DND-41 (cell line): ENCODE measurements around the gene SLC22A7.

Source experiments
- ATAC-seq: fragments of 200-7000 bp; cut with Tn5 transposase; 3 replicates; pipeline ENCODE4 v1.9.1; 2021; ENCODE audit warnings: low read depth; ENCODE audit not compliant: insufficient read depth
- DNase-seq: peaks from one replicate; pipeline ENCODE4 v3.0.0-alpha.2; 2020
- H2AFZ ChIP-seq: 2 replicates; pipeline ENCODE4 v1.6.0; 2012; ENCODE audit warnings: low read depth, low read length
- H3K27ac ChIP-seq: 2 replicates; pipeline ENCODE4 v1.5.1; 2012; ENCODE audit warnings: low read length, inconsistent platforms
- H3K27me3 ChIP-seq: fragments of 200-600 bp; sonication (generic); 2 replicates; pipeline ENCODE4 v1.6.0; 2012; ENCODE audit warnings: low read length, mild to moderate bottlenecking, inconsistent platforms; ENCODE audit not compliant: insufficient read depth, poor library complexity
- H3K36me3 ChIP-seq: 2 replicates; pipeline ENCODE4 v1.5.1; 2012; ENCODE audit warnings: low read length, inconsistent platforms; ENCODE audit not compliant: insufficient read depth
- H3K4me1 ChIP-seq: 2 replicates; pipeline ENCODE4 v1.5.1; 2012; ENCODE audit warnings: mild to moderate bottlenecking, low read length; ENCODE audit not compliant: insufficient read depth
- H3K4me2 ChIP-seq: 2 replicates; pipeline ENCODE4 v1.6.0; 2012; ENCODE audit warnings: mild to moderate bottlenecking, moderate library complexity, low read length, inconsistent platforms; ENCODE audit not compliant: insufficient read depth
- H3K4me3 ChIP-seq, 2 experiments: fragments of 200-600 bp in 1 of 2; shearing (Covaris generic) in 1 of 2; 2 replicates each; pipeline ENCODE4 v1.5.1; 2012 to 2016; ENCODE audit warnings: inconsistent platforms in 2 of 2, low read length in 2 of 2, mild to moderate bottlenecking in 2 of 2, low read depth in 1 of 2, moderate library complexity in 1 of 2
- H3K79me2 ChIP-seq: 2 replicates; pipeline ENCODE4 v1.6.0; 2012; ENCODE audit warnings: low read length, inconsistent platforms; ENCODE audit not compliant: insufficient read depth
- H3K9ac ChIP-seq: 2 replicates; pipeline ENCODE4 v1.6.0; 2012; ENCODE audit warnings: low read depth, mild to moderate bottlenecking, inconsistent platforms, low read length, moderate library complexity
- H3K9me3 ChIP-seq: 2 replicates; pipeline ENCODE4 v1.5.1; 2012; ENCODE audit warnings: low read length, moderate library complexity, mild to moderate bottlenecking, inconsistent platforms; ENCODE audit not compliant: insufficient read depth, severe bottlenecking
- H4K20me1 ChIP-seq: 2 replicates; pipeline ENCODE4 v1.6.0; 2012; ENCODE audit warnings: low read length; ENCODE audit not compliant: insufficient read depth
- EZH2 ChIP-seq: IDR thresholded peaks from 3 replicates; pipeline ENCODE4 v1.6.1; 2012; ENCODE audit warnings: borderline replicate concordance, low read depth, mild to moderate bottlenecking, moderate library complexity, low read length, inconsistent platforms; ENCODE audit not compliant: severe bottlenecking
- TF ChIP-seq, protein P1 (sequence below): IDR thresholded peaks from 2 replicates; pipeline ENCODE4 v1.5.1; 2012; ENCODE audit warnings: borderline replicate concordance, low read length, moderate library complexity, mild to moderate bottlenecking; ENCODE audit not compliant: poor library complexity, severe bottlenecking; ENCODE audit errors: extremely low read depth

The SLC22A7 gene

GRCh38 chr6:43293698-43294097 is 4.4 kb upstream of the SLC22A7 start:
- no peaks in the 10 kb centered on the region for H4K20me1 ChIP-seq
- no peak overlapping the region for H3K4me3 ChIP-seq
- no peak overlapping the region for H3K27ac ChIP-seq
- DNase-seq (no peak), ATAC-seq (no peak)
- H3K79me2 ChIP-seq: no peaks in the 10 kb centered on the region
- no peaks in the 10 kb centered on the region for H3K9me3 ChIP-seq
- TF ChIP-seq EZH2: no peak
- TF ChIP-seq, protein P1, sequence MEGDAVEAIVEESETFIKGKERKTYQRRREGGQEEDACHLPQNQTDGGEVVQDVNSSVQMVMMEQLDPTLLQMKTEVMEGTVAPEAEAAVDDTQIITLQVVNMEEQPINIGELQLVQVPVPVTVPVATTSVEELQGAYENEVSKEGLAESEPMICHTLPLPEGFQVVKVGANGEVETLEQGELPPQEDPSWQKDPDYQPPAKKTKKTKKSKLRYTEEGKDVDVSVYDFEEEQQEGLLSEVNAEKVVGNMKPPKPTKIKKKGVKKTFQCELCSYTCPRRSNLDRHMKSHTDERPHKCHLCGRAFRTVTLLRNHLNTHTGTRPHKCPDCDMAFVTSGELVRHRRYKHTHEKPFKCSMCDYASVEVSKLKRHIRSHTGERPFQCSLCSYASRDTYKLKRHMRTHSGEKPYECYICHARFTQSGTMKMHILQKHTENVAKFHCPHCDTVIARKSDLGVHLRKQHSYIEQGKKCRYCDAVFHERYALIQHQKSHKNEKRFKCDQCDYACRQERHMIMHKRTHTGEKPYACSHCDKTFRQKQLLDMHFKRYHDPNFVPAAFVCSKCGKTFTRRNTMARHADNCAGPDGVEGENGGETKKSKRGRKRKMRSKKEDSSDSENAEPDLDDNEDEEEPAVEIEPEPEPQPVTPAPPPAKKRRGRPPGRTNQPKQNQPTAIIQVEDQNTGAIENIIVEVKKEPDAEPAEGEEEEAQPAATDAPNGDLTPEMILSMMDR: no peak
- H3K27me3 ChIP-seq: peaks cover 13% of the 10 kb centered on the region
- no peaks in the 10 kb centered on the region for H3K36me3 ChIP-seq
- H3K4me2 ChIP-seq: no peak overlapping the region
- no peak overlapping the region for H2AFZ ChIP-seq
- H3K9ac ChIP-seq: no peak overlapping the region
- H3K4me1 ChIP-seq: no peaks in the 10 kb centered on the region

GRCh38 chr6:43294536-43294935 is 3.5 kb upstream of the SLC22A7 start:
- H3K36me3 ChIP-seq: no peaks in the 10 kb centered on the region
- H3K9me3 ChIP-seq: no peaks in the 10 kb centered on the region
- H3K4me1 ChIP-seq: no peaks in the 10 kb centered on the region
- no peak overlapping the region for H3K4me3 ChIP-seq
- H3K27me3 ChIP-seq: peaks cover 13% of the 10 kb centered on the region
- no peaks in the 10 kb centered on the region for H4K20me1 ChIP-seq
- no peak overlapping the region for H3K9ac ChIP-seq
- H3K27ac ChIP-seq: no peak overlapping the region
- H2AFZ ChIP-seq: no peak overlapping the region
- H3K4me2 ChIP-seq: no peak overlapping the region
- DNase-seq (no peak), ATAC-seq (no peak)
- TF ChIP-seq, protein P1: no peak
- no peak for TF ChIP-seq EZH2
- H3K79me2 ChIP-seq: no peaks in the 10 kb centered on the region

- no peak overlapping the region for H2AFZ ChIP-seq
- H3K27ac ChIP-seq: no peak overlapping the region
- H3K4me1 ChIP-seq: no peaks in the 10 kb centered on the region
- no peaks in the 10 kb centered on the region for H4K20me1 ChIP-seq
- ATAC-seq (no peak), DNase-seq (no peak)
- H3K9ac ChIP-seq: no peak overlapping the region
- H3K4me2 ChIP-seq: no peak overlapping the region
- no peaks in the 10 kb centered on the region for H3K36me3 ChIP-seq
- TF ChIP-seq, protein P1: no peak
- TF ChIP-seq EZH2: no peak
- H3K9me3 ChIP-seq: no peaks in the 10 kb centered on the region
- no peaks in the 10 kb centered on the region for H3K79me2 ChIP-seq
- H3K4me3 ChIP-seq: no peak overlapping the region
- peaks cover 13% of the 10 kb centered on the region for H3K27me3 ChIP-seq
Measured at GRCh38 chr6:43295456-43295855, 2.6 kb upstream of the SLC22A7 start.

- TF ChIP-seq, protein P1: no peak
- no peak for TF ChIP-seq EZH2
- Histone ChIP-seq H4K20me1 (no peaks in the 10 kb centered on the region), H3K4me3 (no peak overlapping the region), H3K27ac (no peak overlapping the region), H3K27me3 (peaks cover 13% of the 10 kb centered on the region), H3K4me1 (no peaks in the 10 kb centered on the region), H3K36me3 (no peaks in the 10 kb centered on the region), H2AFZ (no peak overlapping the region), H3K9me3 (no peaks in the 10 kb centered on the region), H3K4me2 (no peak overlapping the region), H3K79me2 (no peaks in the 10 kb centered on the region), H3K9ac (no peak overlapping the region)
- ATAC-seq (no peak), DNase-seq (no peak)
Measured at GRCh38 chr6:43296780-43297497, 1.1 kb upstream of the SLC22A7 start.
